OCI-LY1 (cell line): ENCODE data around the gene ZNF334.

Experiments used
- H2AFZ ChIP-seq: fragments of 200-600 bp; sonication (generic), shearing (Covaris generic); 2 replicates; pipeline ENCODE4 v1.6.0; 2014; ENCODE audit warnings: antibody characterized with exemption, mild to moderate bottlenecking, low read length
- H3F3A ChIP-seq: fragments of 200-600 bp; sonication (generic), shearing (Covaris generic); 2 replicates; pipeline ENCODE4 v1.6.0; 2014; ENCODE audit warnings: mild to moderate bottlenecking, antibody characterized with exemption, low read length, moderate library complexity; ENCODE audit not compliant: insufficient read depth
- H3K27ac ChIP-seq: fragments of 200-600 bp; sonication (generic); 2 replicates; pipeline ENCODE4 v1.5.1; 2014; ENCODE audit warnings: low read length, mixed run types, mild to moderate bottlenecking, low read depth; ENCODE audit not compliant: poor library complexity, severe bottlenecking
- H3K27me3 ChIP-seq: fragments of 200-600 bp; sonication (generic); 2 replicates; pipeline ENCODE4 v1.6.0; 2014; ENCODE audit warnings: antibody characterized with exemption, mild to moderate bottlenecking, low read length, moderate library complexity; ENCODE audit not compliant: insufficient read depth
- H3K36me3 ChIP-seq: fragments of 200-600 bp; sonication (generic); 2 replicates; pipeline ENCODE4 v1.6.1; 2014; ENCODE audit warnings: mild to moderate bottlenecking, antibody characterized with exemption, low read length, moderate library complexity, mixed read lengths; ENCODE audit not compliant: insufficient read depth
- H3K4me1 ChIP-seq: fragments of 200-600 bp; sonication (generic); 2 replicates; pipeline ENCODE4 v1.5.1; 2014; ENCODE audit warnings: mild to moderate bottlenecking, low read length, moderate library complexity; ENCODE audit not compliant: insufficient read depth, severe bottlenecking
- H3K4me2 ChIP-seq: fragments of 200-600 bp; sonication (generic), shearing (Covaris generic); 2 replicates; pipeline ENCODE4 v1.6.1; 2014; ENCODE audit warnings: low read length
- H3K4me3 ChIP-seq: fragments of 200-600 bp; sonication (generic); 2 replicates; pipeline ENCODE4 v1.5.1; 2014; ENCODE audit warnings: low read length, low read depth, mild to moderate bottlenecking, mixed read lengths; ENCODE audit not compliant: poor library complexity, severe bottlenecking
- H3K79me2 ChIP-seq: fragments of 200-600 bp; shearing (Covaris generic); 2 replicates; pipeline ENCODE4 v1.6.1; 2016; ENCODE audit warnings: mixed run types, low read length, mixed read lengths; ENCODE audit not compliant: insufficient read depth
- H3K9ac ChIP-seq: fragments of 200-600 bp; sonication (generic), shearing (Covaris generic); 2 replicates; pipeline ENCODE4 v1.6.1; 2014; ENCODE audit warnings: mild to moderate bottlenecking, low read length, mixed read lengths
- H3K9me2 ChIP-seq: fragments of 200-600 bp; sonication (generic), shearing (Covaris generic); 2 replicates; pipeline ENCODE4 v1.6.1; 2014; ENCODE audit warnings: low read depth, mild to moderate bottlenecking, low read length, mixed read lengths
- H3K9me3 ChIP-seq: fragments of 200-600 bp; shearing (Covaris generic); 2 replicates; pipeline ENCODE4 v1.6.1; 2014; ENCODE audit warnings: low read length, mixed read lengths
- H4K20me1 ChIP-seq: fragments of 200-600 bp; sonication (generic), shearing (Covaris generic); 2 replicates; pipeline ENCODE4 v1.6.0; 2016; ENCODE audit warnings: mild to moderate bottlenecking, low read length; ENCODE audit not compliant: insufficient read depth
- EZH2 ChIP-seq: fragments of 200-600 bp; sonication (generic), shearing (Covaris generic); IDR thresholded peaks from 2 replicates; pipeline ENCODE4 v1.8.0; 2017; ENCODE audit warnings: borderline replicate concordance, mixed run types, mild to moderate bottlenecking, antibody characterized with exemption, low read length, moderate library complexity, mixed read lengths
- TF ChIP-seq, protein P1 (sequence below): fragments of 200-600 bp; sonication (generic), shearing (Covaris generic); IDR thresholded peaks from 2 replicates; pipeline ENCODE4 v1.5.1; 2017; ENCODE audit warnings: mild to moderate bottlenecking, antibody characterized with exemption, low read length, moderate library complexity, mixed read lengths

Gene ZNF334

DNA sequence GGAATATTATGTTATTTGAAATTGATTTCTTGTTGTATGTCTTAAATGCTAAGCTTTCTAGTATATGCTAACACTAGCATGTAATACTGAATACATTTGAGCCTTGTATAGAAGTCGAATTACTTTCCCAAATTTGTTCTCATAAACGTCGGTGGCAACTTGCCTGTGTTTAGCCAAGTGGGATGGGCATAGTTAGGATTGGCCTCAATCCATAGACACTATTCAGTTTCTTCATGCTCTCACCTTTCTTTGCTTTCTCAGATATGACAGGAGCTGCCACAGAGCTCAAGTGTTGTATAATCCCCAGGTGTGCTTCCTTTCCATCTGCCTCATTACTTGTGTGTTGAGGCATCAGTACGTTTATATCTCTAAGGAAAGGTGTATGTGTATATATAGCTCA lies 19.3 kb downstream of the ZNF334 start:
- TF ChIP-seq, protein P1, sequence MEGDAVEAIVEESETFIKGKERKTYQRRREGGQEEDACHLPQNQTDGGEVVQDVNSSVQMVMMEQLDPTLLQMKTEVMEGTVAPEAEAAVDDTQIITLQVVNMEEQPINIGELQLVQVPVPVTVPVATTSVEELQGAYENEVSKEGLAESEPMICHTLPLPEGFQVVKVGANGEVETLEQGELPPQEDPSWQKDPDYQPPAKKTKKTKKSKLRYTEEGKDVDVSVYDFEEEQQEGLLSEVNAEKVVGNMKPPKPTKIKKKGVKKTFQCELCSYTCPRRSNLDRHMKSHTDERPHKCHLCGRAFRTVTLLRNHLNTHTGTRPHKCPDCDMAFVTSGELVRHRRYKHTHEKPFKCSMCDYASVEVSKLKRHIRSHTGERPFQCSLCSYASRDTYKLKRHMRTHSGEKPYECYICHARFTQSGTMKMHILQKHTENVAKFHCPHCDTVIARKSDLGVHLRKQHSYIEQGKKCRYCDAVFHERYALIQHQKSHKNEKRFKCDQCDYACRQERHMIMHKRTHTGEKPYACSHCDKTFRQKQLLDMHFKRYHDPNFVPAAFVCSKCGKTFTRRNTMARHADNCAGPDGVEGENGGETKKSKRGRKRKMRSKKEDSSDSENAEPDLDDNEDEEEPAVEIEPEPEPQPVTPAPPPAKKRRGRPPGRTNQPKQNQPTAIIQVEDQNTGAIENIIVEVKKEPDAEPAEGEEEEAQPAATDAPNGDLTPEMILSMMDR = no peak
- no peak for TF ChIP-seq EZH2
- no peaks in the 10 kb centered on the region for H3K9me3 ChIP-seq

DNA sequence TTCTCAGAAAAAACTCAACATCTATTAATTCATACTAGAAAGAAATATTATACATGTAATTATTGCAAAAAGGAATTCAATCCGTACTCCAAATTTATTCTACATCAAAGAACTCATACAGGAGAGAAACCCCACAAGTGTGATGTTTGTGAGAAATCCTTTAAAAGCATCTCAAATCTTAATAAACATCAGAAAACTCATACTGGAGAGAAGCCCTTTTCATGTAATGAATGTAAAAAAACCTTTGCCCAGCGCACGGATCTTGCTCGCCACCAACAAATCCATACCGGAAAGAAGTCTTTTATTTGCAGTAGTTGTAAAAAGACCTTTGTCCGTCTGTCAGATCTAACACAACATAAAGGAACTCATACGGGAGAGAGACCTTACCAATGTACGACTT lies 22.0 kb downstream of the ZNF334 start:
- Histone ChIP-seq H3K4me2 (no peak overlapping the region), H3K9ac (no peak overlapping the region), H4K20me1 (no peaks in the 10 kb centered on the region), H3K4me3 (no peak overlapping the region), H3K9me3 (no peaks in the 10 kb centered on the region), H3K27me3 (no peaks in the 10 kb centered on the region), H2AFZ (no peak overlapping the region), H3K27ac (no peak overlapping the region), H3K9me2 (no peaks in the 10 kb centered on the region), H3F3A (no peaks in the 10 kb centered on the region), H3K4me1 (no peaks in the 10 kb centered on the region), H3K79me2 (no peaks in the 10 kb centered on the region), H3K36me3 (no peaks in the 10 kb centered on the region)
- TF ChIP-seq, protein P1 = no peak
- TF ChIP-seq EZH2 = no peak

More for the DNA sequence above, 19.3 kb downstream of the ZNF334 start:
- H3K27me3 ChIP-seq = no peaks in the 10 kb centered on the region
- H3K79me2 ChIP-seq = no peaks in the 10 kb centered on the region
- no peaks in the 10 kb centered on the region for H4K20me1 ChIP-seq
- no peaks in the 10 kb centered on the region for H3K36me3 ChIP-seq
- H3K27ac ChIP-seq = no peak overlapping the region
- no peak overlapping the region for H3K4me3 ChIP-seq
- no peaks in the 10 kb centered on the region for H3K9me2 ChIP-seq
- H2AFZ ChIP-seq = no peak overlapping the region
- no peaks in the 10 kb centered on the region for H3F3A ChIP-seq
- H3K9ac ChIP-seq = no peak overlapping the region
- no peaks in the 10 kb centered on the region for H3K4me1 ChIP-seq
- H3K4me2 ChIP-seq = no peak overlapping the region

DNA sequence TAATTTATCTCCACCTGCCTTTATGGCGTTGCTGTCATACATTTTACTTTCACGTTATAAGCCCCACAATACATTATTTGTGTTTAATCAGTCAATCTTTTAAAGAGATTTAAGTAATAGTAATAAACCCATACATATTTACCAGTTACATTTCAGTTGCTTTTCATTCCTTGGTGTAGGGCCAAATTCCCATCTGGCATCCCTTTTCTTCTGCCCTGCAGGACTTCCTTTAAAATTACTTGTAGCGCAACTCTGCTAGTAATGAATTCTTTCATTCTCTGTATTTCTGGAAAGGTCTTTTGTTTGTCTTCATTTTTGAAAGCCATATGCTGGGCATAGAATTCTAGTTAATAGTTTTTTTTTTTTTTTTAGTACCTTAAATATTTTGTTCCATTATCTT lies 24.9 kb downstream of the ZNF334 start:
- Histone ChIP-seq H3K4me3 (no peak overlapping the region), H3K4me1 (no peaks in the 10 kb centered on the region), H3K9me2 (no peaks in the 10 kb centered on the region), H3K36me3 (no peaks in the 10 kb centered on the region), H3F3A (no peaks in the 10 kb centered on the region), H3K4me2 (no peak overlapping the region), H2AFZ (no peak overlapping the region), H3K9me3 (no peaks in the 10 kb centered on the region), H3K79me2 (no peaks in the 10 kb centered on the region), H3K9ac (no peak overlapping the region), H3K27ac (no peak overlapping the region), H3K27me3 (no peaks in the 10 kb centered on the region), H4K20me1 (no peaks in the 10 kb centered on the region)
- TF ChIP-seq EZH2 = no peak
- TF ChIP-seq, protein P1 = no peak
